GM19372 (cell line): ENCODE results near the gene ZNF669.

ENCODE experiments used
- ATAC-seq: cut with Tn5 transposase; IDR thresholded peaks from one replicate; pipeline ENCODE4 v1.9.1; 2021; ENCODE audit warnings: mild to moderate bottlenecking, low read depth, moderate library complexity; ENCODE audit not compliant: unreplicated experiment

The ZNF669 gene

DNA sequence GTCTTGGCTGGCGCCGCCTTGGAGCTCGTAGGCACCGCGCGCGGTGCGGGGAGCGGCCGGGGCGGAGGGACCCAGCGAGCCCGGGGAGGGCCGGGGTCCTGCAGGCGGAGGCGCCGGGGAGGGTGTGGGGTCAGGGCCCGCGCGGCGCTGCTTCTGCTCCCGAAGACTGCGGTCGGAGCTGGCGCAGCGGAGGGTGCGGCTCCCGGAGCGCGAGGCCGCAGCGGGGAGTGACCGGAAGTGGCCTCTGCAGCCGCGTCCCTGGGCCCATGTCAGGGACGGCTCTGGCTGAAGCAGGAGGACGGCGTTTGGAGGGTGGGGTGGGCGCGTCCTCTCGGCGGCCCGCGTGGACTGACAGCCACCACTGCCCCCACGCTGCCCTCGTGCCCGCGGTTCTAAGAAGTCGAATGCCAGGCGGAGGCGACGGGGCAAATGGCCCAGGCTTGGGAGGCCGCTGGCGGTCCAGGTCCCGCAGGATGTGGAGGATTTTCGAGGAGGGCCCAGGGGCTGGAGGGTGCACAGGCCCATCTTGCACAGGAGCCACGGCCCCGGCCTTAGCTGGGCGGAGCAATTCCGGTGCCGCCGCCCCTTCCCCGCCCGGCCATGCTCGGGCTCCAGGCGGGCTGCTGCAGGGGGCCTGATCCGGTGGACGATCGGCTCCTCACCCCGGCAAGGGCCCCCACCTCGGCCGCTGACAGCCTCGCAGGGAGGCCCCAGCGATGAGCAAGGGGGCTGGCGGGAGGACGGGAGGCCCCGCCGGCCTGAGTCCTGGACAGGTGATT lies 7.7 kb upstream of the ZNF669 start:
- no peak for ATAC-seq

DNA sequence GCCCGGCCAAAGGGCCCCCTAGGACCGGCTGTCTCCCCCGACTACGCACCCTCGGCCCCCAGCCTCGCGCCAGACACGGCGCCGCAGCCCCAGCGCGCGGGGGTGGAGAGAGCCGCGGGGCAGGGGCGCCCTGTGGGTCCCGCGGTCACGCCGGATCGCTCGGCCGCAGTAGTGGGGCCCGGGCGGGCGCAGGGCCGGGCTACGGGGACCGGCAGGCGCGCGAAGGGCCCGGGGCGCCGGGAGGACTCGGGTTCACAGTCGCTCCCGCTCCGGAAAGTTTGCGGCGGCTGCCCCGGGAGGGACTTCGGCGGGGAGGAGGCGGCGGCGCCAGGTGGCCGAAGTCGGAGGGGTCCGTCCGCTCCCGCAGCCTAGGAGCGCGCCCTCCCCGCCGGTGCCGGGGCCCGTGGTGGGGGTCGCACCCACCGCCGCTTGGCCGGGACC lies 7.1 kb upstream of the ZNF669 start:
- ATAC-seq = no peak

DNA sequence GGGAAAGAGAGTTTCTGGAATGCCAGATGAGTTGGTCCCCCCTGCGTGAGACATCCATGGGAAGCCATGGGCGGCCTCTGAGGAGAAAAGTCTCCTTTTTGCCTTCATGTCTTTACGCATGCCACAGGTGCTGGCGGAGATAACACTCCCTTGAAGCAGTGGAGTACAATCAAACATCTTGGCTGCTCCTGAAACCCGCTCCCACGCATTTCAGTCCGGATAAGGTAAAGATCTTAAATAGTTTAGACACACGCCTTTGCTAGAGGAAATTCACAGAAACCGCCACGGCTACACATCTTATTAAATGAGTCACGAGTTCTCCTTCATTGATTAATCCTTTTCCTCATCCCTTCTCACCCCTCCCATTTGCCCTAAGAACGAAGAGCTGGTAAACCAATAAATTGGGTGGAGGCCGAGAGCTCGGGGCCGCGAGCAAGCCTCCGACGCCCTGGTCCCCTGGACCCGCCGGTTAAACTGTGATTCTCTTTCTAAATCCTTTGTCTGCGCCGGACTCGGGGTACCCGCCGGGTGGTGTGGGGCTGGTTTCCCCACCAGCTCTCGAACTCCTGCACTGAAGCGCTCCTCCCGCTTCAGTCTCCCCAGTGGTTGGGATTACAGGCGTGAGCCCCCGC lies 6.6 kb upstream of the ZNF669 start:
- ATAC-seq = no peak

DNA sequence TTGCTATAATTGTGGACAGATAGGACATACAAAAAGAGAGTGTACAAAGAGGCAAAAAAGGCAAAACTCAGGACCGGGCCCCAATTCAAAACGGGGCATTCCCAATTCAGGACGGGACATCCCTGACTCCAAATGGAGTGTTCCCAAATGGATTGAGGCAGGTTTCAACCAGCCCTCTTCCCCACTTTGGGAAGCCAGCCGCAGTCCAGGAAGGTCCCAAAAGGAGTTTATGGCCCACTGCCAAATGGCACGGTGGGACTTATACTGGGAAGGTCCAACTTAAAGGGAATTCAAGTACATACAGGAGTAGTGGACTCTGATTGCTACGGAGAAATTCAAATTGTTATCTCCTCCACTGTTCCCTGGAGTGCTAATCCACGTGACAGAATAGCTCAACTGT lies 3.5 kb upstream of the ZNF669 start:
- no peak for ATAC-seq

DNA sequence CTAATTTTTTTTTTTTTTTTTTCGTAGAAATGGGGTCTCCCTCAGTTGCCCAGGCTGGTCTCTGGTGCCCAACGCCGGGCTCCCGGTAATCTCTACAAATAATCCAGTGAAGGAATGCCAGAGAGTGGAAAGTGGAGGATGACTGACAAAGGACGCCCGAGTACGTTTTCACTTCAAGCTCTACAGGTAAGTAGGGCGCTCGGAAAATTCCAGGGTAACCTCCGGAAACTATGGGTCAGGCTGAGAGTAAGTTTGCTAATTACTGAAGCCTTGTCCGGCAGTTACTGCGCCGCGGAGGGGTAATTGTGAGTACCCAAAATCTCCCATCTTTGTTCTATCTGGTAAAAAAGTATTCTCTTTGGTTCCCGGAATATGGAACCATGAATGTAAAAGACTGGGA lies 1.8 kb upstream of the ZNF669 start:
- no peak for ATAC-seq

DNA sequence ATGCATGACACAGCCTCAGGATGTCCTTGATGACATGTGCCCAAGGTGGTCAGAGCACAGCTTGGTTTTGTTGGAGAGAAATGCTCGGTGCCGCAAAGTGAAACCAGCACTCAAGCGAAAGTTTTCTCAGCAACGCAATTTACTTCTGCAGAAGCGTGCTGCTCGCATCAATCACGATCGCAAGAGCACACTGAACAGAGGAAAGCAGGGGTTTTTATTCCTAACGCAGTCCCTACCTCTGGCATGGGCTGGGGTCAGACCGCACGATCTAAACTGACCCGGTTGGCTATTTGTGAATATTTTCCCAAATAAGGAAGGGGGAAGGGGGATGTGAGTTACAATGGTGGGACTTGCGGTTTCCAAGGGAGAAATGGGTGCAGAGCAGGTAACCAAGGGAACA lies 809 bp upstream of the ZNF669 start:
- no peak for ATAC-seq

DNA sequence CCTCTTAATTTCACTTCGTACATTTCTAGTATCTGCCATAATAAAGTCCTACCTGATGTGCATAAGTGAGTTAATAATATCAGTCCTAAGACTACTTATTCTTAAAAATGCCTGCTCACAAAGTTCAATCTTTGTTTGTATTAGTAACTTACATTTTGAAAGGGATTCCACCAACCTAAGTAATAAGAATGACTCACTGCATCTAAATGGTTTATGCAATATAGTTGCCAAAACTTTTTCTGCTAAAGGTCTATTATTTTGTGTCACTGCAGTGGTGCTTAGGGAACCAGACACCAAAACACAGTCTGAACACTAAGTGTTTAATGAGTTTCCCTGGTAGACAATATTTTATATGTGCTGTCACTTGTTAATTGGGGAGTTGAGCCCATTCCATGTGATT lies 1.8 kb downstream of the ZNF669 start:
- ATAC-seq = no peak

DNA sequence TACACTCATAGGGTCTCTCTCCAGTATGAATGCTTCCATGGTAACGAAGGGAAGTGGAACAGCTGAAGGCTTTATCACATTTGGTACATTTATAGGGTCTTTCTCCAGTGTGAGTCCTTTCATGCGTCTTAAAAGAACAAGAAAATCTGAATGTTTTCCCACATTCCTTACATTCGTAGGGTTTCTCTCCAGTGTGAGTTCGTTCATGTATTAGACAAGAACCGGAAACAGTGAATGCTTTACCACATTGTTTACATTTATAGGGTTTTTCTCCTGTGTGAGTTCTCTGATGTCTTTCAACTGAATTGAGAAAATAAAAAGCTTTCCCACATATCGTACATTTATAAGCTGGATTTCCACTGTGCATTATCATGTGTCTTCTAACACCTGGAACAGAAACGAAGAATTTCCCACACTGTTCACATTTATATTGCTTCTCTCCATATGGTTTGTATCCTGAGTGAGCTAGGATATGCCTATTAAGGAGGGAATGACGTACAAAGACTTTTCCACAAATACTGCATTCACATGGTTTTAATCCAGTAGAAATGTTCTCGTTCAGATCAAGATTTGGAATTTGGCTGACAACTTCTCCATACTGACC lies 3.4 kb downstream of the ZNF669 start:
- ATAC-seq = no peak

DNA sequence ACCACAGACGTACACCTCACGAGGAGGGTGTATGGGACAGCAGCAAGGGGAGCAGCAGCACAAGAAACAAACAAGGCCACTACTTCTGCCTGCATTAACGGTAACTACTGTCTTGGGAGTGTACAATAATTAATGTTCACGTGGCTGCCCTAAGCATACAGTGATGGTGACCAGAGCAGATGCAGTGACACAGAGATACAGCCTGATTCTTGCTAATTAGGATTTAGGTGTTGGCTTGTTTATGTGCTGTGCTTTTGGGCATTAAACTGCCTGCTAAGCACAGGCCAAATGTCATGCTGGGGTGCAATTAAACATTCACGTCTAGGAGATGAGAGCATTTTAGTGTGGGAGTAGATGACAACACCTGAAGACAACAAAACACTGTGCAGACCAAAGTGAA lies 7.2 kb downstream of the ZNF669 start:
- no peak for ATAC-seq

DNA sequence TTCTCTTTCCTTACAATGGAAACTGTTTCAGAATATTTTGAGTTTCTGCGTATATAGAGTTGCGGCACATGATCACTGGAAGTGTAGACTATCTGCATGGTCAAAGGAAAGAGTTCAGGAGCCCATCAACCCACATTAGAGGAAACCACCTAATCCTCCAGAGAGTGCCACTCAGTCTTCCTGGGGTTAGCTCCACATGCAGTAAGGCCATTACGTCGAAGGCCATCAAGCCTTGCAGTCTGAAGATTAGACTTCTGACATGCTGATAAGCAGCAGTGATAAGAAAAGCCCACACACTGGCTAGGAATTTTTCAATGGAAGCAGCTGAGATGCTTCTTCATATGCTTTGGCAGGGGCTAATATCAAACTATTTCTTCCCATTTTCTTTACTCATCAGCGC lies 7.6 kb downstream of the ZNF669 start:
- ATAC-seq = no peak

DNA sequence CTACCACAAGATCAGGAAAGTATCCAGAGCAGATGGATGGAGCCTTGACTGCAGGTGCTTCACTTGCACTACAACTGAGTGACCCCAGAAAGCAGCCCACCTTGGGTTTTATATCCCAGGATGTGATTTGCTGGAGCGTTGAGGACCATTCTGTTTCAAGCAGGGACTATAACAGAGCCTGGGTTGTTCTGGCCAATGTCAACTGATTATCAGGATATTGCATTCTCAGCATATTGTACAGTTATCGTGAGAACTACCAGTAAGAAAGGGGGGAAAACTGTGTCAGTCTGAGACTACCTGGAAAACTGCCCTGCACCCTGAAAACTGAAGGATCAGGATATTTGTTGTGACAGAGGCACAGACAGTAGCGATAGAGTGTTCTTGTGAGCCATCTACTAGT lies 8.0 kb downstream of the ZNF669 start:
- ATAC-seq = no peak

DNA sequence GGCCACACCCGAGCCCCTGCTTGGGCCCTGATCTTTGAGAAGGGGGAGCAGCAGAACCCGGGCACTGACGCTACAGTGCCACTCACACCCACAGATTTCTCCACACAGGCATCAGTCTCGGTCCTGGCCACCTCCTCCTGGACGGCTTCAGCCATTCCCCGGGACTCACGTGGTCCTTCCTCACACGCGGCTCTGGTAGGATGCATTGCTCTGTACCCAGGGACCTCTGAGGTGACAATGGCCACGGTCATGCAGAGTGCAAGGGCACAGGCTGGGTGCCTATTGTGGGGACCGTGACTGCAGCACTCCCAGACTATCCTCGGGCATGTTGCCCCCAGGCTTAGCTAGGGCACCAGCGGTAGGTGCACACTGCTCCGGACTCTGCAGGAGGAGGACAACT lies 13.7 kb downstream of the ZNF669 start:
- ATAC-seq = no peak

DNA sequence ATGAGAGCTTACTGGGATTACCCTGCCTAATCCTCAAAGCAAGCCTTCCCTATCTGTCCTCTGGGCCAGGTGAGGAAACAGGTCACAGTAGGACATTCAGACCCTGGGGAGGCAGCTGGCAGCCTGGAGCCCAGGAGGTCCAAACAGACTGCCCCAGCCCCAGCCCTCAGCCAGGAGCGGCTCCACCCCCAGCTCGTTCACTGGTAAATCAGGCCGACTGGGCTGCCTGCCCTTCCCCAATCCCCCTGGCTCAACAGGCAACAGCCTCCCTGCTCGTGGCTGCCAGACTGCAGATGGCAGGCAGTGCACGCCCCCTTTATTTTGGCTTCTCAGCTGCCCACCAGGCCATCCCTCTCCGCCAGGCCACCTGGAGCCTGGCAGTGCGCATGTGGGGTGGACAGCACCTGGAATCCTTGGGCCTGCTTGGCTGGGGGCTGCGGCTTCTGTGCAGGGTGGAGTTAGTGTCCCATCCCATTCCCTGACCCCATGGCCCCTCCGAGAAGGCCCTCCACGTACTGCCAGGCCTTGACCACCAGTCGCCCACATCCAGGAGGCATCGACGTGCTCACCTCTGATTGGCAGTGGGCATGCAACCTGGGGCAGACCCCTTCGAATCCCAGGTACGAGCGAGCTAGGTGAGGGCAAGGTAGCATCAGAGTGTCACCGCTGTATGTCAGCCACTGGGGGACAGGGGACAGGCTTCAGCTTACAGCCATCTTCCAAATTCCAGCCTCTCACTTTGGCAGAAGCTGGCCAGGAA lies 14.4 kb downstream of the ZNF669 start:
- ATAC-seq = no peak

DNA sequence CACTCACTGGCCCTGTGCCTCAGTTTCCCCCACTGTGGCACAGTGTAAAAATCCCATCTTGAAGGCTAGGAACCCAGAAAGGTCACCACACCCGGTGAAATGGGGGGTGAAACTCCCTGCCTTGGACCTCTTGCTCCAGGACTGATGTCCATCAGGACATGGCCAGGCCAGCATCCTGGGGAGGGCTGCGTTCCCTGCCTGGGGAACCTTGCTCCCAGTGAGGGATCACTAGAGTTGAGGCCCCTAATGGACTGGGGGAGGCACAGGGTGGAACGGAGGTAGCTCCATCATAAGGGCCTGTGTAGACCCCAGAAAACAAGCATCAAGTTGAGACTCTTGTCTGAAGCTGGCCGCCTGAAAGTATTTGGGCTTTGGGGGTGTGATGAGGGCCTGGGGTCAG lies 15.2 kb downstream of the ZNF669 start:
- ATAC-seq = no peak

DNA sequence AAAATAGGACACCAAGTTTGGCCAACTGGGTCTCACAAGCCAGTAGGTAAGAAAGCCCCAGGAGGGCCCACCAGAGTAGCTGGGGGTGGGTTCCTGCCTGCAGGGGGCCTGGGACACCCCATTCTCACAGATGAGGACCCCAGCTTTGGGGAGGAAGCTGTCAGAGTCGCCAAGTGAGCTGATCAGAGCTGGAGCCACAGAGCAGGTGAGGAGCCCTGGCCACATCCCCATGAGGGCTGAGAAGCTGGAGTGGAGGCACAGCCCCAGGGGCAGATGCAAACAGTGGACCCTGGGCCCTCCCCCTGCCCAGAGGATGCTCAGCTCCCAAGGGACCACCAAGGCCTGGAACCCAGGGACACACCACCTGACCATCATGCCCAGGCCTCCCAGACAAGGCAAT lies 16.9 kb downstream of the ZNF669 start:
- no peak for ATAC-seq

DNA sequence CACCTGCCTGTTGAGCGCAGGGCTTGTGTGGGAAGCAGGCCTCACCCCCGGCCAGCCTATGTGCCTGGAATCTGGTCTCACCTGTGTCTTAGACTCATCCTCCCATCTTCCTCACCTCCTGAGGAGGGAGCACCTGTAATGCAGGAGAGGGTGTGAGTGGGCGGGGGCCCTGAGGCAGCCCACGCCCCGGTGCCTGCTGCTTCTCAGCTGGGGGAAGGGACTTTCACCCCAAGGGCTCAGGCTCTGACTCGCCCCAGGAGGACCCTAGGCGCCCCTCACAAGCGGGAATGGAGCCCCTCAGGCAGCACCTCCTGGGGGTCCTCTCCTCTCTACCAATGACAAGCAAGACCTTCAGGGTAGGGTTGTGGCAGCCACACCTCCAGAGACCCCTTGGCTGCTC lies 18.8 kb downstream of the ZNF669 start:
- no peak for ATAC-seq

DNA sequence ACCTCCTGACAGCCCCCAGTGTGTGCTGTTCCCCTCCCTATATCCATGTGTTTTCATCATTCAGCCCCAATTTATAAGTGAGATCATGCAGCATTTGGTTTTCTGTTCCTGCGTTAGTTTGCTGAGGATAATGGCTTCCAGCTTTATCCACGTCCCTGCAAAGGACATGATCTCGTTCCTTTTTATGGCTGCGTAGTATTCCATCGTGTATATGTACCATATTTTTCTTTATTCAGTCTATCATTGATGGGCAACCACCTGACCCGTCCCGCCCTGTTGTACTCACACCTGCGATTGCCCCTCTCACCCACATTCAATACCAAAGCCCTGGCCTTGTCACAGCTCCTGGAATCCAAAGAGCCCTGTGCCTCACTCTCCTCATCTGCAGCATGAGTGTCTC lies 19.4 kb downstream of the ZNF669 start:
- ATAC-seq = no peak

DNA sequence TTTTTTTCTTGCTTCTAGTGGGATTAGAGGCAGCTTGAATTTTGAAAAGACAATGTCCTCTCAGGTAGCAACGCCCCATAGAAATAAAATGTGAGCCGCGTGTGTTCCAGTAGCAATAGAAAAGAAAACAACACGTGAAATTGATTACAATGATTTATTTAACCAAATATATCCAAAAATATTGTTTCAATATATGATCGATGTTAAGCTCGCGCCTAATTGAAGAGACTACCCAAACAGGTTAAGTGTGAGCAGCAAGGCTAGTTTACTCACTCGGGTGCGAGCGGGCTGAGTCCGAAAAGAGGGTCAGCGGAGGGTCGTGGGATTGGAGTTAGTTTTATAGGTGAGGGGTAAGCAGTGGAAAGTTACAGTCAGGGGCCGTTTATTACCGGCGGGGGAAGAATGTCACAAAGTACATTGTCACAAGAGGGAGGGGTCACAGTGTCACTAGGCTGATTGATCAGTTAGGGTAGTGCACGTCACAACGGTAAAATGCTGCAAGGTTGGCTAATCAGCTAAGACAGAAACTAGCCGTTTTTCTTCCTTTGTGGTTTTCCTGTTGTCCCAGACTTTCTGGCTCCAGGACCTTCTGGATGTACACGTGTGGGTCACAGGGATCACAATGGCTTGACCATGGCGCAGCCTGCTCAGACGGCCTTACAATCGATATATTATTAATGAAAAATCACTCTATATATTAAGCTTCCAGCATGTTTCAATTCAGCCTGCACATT lies 24.8 kb downstream of the ZNF669 start:
- ATAC-seq = no peak

DNA sequence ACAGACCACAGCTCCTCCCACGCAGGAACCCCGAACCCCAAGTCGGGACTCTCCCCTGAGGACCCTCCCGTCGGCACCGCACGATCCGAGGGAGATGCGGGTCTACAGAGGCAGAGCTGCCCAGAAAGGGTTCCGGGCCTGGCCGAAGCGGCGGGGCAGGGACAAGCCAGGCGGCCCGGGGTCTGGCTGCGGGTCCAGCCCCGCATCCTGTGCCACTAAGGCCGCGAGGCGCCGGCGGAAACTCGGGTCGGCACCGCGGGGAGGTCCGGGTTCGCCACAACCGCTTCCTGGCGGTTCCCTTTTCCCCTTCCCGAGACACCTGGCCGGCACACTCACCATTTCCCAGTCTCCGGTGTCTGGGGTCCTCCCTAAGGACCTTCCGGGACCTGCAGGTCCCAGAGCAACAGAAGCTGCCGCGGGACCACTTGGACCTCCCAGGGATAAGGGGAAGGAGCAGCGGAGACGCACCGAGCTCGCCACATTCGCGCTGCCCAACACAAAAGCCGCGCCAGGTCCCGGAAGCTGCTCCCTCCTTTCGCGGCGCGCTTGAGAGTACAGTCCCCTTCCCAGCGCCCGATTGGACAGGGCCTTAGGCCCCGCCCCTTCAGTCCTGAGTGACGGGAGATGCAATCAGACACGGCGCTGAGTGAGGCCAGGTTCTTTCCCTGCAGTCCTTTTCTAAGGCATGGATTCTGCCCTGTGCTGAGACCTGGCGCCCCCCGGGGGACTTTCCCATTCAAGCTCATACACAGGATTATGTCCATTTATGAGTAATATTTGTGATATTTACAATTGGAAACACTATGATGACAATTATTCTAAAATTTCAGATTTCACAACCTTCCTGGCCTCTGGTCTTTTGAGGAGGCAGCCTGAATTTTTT lies 25.7 kb downstream of the ZNF669 start, which contains the start of gene ZNF670:
Gene ZNF670, minus strand, starts transcription at position 554 of the 883 bp plus-strand sequence. Its CDS starts 215 bp downstream, at position 339.
- peak; percentile 98 for ATAC-seq
